AML-193 (cell line): Measurements from ENCODE around the gene NAV1.
A peak's percentile ranks its signal among the peaks of the same experiment; 100 is the strongest.

Source experiments
- DNase-seq, 2 experiments: peaks; one replicate each; lab custom pipeline; 2025; lab: John Stamatoyannopoulos, UW

Gene NAV1

GRCh38 chr1:201551096-201551495, 12.2 kb downstream of the NAV1 start:
- DNase-seq: no peak

DNA sequence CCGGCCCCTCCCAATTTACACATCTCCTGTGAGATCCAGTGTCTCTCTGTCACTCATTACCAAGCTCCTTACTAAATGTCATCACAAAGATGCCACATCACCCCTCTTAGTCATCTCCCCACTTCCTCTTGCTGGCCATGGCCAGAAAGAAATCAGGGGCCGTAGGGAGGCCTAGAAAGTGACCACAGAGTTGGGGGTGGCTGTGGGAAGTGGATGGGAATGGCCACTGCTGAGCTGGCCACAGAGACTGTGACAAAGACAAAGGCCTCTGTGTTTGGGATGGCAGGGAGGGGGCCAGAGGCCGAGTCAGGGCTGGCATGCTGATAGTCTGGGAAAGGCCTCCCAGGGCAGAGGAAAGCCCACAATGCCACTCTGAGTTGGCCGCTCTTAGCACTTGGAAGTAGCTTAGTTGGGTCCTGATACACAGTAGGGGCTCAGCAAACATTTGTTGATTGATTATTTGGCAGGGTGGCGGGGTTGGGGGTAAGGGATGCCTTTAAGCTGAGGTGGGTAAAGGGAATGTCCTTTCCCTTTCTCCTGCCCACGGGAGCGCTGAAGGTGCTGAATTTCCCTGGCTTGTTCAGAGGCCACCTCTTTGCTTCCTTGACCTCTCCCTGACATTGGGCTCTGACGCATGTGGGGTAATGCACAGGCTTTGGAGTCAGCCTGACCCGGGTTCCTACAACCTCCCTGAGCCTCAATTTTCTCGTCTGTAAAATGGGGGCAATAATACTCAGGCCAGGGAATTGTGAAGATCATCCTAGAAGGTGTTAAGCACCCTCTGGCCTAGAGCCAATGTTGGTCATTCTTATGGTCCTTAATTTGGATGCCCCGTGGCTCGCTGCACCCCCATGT, 13.2 kb downstream of the NAV1 start:
- DNase-seq: peak; percentile 4 to 8

DNA sequence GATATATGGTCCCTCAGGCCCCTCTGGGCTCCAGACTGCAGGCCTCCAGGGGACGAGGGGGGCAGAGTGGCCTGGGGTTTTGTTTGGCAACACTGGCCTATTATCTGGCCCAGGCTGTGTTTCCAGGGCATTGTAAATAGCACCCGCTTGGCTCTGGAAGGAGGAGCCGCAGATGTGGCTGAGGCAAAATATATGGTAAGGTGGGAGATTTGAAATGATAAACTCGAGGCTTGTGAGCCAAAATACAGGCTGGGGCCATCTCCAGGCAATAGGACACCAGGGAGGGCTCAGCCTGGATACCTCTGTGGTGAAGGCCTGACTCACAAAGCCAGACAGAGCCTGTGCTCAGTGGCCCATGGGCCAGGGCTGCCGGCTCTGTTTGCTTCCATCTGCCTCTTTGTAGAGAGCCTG, 14.0 kb downstream of the NAV1 start:
- DNase-seq: no peak

DNA sequence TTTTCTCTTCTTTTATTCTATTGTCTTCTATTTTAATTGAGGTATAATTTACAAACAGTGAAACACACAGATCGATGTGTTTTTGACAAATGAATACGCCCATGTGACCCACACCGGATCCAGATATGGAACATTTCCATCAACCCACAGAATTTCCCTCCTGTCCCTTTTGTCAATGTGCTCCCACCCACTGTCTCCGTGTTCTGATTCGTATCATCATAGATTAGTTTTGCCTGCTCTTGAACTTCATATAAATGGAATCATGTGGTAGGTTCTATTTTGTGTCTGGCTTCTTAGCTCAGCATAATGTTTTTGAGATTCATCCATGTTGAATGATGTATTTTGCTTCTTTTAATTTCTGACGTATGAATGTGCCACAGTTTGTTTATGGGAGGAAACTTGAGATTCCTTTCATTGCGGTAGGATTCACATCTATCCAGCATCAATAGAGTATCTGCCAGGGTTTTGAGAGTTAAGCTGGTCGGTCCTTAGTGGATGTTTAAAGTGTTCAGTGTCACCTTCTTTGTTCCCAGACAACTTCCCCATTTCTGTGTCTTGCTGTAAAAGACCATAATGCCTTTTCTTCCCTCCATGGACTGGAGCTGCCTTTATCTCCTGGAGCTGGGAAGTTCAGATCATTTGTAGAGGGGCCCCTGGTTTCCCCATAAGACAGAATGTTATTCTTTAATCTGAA, 14.7 kb downstream of the NAV1 start:
- no peak for DNase-seq

GRCh38 chr1:201554190-201554600, 15.3 kb downstream of the NAV1 start:
- DNase-seq: no peak

GRCh38 chr1:201554789-201555592, 16.1 kb downstream of the NAV1 start:
- DNase-seq: no peak

DNA sequence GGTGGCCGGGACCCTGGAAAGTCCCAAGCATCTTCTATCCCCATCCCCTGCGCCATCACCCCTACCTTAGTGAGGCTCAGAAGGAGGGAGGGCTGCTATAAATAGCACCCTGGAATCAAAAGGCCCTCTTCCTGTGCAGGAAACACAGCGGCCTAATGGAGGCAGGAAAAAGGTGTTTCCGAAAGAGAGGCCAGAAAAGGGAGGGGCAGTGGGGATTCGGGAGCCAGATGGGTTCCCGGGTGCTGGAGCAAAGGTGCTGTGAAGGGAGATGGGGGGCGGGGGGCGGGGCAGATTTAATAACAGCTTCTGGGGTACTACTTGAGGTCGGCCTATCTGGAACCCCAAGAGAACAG, 16.6 kb downstream of the NAV1 start:
- no peak for DNase-seq

- no peak for DNase-seq
Observed at GRCh38 chr1:201556841-201557571, 18.1 kb downstream of the NAV1 start.

- no peak for DNase-seq
Observed at GRCh38 chr1:201557572-201557958, 18.6 kb downstream of the NAV1 start.

GRCh38 chr1:201559679-201560162, 20.8 kb downstream of the NAV1 start:
- DNase-seq: peak; percentile 44 to 60

DNA sequence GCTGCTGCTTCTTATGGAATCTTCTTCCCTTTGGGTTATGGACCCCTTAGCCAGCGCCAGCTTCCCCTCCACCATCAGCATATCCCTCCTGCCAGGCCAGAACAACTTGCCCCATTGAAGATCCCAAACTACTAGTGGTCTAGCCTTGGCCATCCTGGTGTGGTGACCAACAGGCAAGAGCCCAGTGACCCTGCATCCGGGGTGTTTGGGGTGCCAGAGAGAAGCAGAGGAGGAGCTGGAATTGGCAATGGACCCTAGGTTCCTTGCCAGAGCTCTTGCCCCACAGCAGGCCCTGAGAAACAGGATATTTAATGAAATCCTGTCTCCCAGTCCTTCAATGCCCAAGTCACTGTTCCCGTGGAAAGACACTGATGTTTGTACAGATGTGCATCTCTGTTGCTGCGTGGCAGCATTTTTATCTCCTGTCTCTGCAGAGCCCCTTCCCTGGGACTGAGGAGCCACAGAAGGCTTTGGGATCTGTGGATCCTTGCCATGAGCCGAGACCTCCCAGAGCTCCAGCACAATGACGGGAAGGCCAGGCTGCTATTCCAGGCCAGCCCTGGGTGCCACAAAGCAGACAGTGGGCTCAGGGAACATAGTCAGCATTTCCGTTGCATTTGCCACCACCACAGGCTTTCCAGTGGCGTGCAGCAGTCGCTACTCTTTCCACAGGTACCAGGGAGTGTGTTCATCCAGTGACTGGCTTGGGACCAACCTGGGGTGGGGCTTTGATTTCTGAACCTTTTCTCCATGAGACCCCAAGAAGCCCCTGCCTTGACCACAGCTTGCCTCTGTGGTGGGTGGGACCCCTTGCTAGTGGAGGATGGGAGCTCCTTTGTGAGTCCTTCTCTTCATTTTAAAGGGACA, 21.6 kb downstream of the NAV1 start:
- DNase-seq: no peak

- DNase-seq: no peak
Observed at GRCh38 chr1:201561195-201561564, 22.3 kb downstream of the NAV1 start.

- DNase-seq: no peak
Observed at GRCh38 chr1:201561601-201562000, 22.7 kb downstream of the NAV1 start.

- no peak for DNase-seq
Observed at GRCh38 chr1:201562257-201562656, 23.3 kb downstream of the NAV1 start.

DNA sequence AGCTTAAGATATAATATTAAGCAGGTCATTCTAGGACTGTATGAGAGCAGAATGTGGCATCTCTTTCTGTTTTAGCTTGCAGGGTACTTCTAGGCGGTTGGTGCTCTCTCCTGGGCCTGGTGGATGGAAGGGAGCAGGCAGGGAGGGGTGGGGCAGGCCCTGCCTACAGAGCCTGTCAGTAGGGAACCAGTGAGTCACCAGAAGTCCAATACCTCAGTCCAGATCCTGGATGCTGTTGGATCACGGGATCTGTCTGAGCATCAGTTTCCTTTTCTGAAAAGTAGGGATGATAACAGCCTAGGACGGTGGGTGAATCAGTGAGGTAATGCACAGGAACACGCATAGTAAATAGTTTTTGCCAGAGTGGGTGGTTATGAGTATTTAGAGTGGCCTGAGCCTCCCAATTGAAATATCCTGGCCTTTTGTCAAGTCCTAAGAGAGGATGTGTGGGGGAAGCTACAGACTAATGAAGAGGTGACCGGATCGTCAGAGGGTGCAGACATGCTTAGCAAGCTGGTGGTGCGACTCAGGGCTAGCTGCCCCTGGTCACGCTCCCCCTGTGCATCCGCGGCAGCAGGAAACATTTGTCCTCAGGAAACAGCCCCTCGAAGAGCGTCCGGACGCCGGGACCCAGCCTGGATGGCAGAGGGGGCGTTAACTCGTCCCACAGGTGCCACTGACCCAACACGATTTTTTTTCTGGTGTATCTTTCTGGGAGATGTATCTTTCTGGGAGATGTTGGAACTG, 23.9 kb downstream of the NAV1 start:
- DNase-seq: no peak

DNA sequence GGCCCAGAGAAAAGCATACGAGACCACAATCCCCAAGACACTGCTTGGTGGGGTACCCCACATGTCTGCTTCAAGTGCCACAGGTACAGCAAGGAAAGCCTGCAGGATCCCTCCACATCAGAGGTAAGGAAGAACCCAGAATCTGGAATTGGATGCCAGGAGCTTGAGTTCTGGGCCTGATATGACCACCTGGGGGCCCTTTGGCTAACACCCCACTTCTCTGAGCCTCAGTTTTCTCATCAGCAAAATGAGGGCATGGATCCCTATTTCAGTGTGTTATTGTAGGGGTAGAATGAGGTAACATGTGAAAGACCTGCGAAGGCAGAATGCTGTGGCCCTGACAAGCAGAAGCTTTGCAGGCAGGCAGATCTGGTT, 24.5 kb downstream of the NAV1 start:
- no peak for DNase-seq

GRCh38 chr1:201563941-201564340, 25.0 kb downstream of the NAV1 start:
- DNase-seq: no peak

- no peak for DNase-seq
Observed at GRCh38 chr1:201565024-201565730, 26.2 kb downstream of the NAV1 start.

DNA sequence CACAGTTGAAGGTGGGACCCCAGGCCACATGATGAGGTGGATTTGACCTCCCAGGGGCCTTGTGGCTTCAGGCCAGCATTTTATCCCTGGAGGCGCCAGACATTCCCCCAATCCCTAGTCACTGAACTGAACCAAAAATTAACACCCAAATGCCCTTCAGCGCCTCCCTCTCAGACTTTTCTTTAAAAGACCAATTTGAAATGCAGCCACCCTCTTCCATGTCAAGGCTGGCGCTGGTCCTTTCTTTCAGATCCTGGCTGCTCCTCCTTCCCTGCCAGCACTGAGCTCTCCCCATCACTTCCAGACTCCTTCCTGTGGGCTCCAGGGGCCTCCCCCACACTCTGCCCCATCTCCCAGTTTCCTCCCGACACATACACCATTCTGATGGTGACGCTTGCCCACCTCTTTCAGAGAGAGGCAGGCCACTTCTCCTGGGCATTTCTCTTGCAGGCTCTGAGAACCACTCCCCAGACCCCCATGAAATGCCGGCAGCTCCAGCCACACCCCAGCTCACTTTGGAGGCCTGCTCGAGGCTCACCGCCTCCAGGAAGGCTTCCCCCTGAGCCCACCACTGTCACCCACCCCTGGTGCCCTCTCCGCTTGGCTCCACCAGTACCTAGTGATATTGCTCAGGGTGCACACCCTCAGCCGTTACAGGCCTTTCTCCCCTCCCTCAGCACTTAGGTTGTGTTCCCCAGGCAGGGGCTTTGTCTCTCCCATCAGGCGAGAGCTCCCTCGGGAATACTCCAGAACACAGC, 27.0 kb downstream of the NAV1 start:
- DNase-seq: no peak
